DND-41 (cell line): Measurements from ENCODE around the gene U2AF1L4.

Experiments
- ATAC-seq: fragments of 200-7000 bp; cut with Tn5 transposase; 3 replicates; pipeline ENCODE4 v1.9.1; 2021; ENCODE audit warnings: low read depth; ENCODE audit not compliant: insufficient read depth
- DNase-seq: peaks from one replicate; pipeline ENCODE4 v3.0.0-alpha.2; 2020
- H2AFZ ChIP-seq: 2 replicates; pipeline ENCODE4 v1.6.0; 2012; ENCODE audit warnings: low read depth, low read length
- H3K27ac ChIP-seq: 2 replicates; pipeline ENCODE4 v1.5.1; 2012; ENCODE audit warnings: low read length, inconsistent platforms
- H3K27me3 ChIP-seq: fragments of 200-600 bp; sonication (generic); 2 replicates; pipeline ENCODE4 v1.6.0; 2012; ENCODE audit warnings: low read length, mild to moderate bottlenecking, inconsistent platforms; ENCODE audit not compliant: insufficient read depth, poor library complexity
- H3K36me3 ChIP-seq: 2 replicates; pipeline ENCODE4 v1.5.1; 2012; ENCODE audit warnings: low read length, inconsistent platforms; ENCODE audit not compliant: insufficient read depth
- H3K4me1 ChIP-seq: 2 replicates; pipeline ENCODE4 v1.5.1; 2012; ENCODE audit warnings: mild to moderate bottlenecking, low read length; ENCODE audit not compliant: insufficient read depth
- H3K4me2 ChIP-seq: 2 replicates; pipeline ENCODE4 v1.6.0; 2012; ENCODE audit warnings: mild to moderate bottlenecking, moderate library complexity, low read length, inconsistent platforms; ENCODE audit not compliant: insufficient read depth
- H3K4me3 ChIP-seq, 2 experiments: fragments of 200-600 bp in 1 of 2; shearing (Covaris generic) in 1 of 2; 2 replicates each; pipeline ENCODE4 v1.5.1; 2012 to 2016; ENCODE audit warnings: inconsistent platforms in 2 of 2, low read length in 2 of 2, mild to moderate bottlenecking in 2 of 2, low read depth in 1 of 2, moderate library complexity in 1 of 2
- H3K79me2 ChIP-seq: 2 replicates; pipeline ENCODE4 v1.6.0; 2012; ENCODE audit warnings: low read length, inconsistent platforms; ENCODE audit not compliant: insufficient read depth
- H3K9ac ChIP-seq: 2 replicates; pipeline ENCODE4 v1.6.0; 2012; ENCODE audit warnings: low read depth, mild to moderate bottlenecking, inconsistent platforms, low read length, moderate library complexity
- H3K9me3 ChIP-seq: 2 replicates; pipeline ENCODE4 v1.5.1; 2012; ENCODE audit warnings: low read length, moderate library complexity, mild to moderate bottlenecking, inconsistent platforms; ENCODE audit not compliant: insufficient read depth, severe bottlenecking
- H4K20me1 ChIP-seq: 2 replicates; pipeline ENCODE4 v1.6.0; 2012; ENCODE audit warnings: low read length; ENCODE audit not compliant: insufficient read depth
- EZH2 ChIP-seq: IDR thresholded peaks from 3 replicates; pipeline ENCODE4 v1.6.1; 2012; ENCODE audit warnings: borderline replicate concordance, low read depth, mild to moderate bottlenecking, moderate library complexity, low read length, inconsistent platforms; ENCODE audit not compliant: severe bottlenecking
- TF ChIP-seq, protein P1 (sequence below): IDR thresholded peaks from 2 replicates; pipeline ENCODE4 v1.5.1; 2012; ENCODE audit warnings: borderline replicate concordance, low read length, moderate library complexity, mild to moderate bottlenecking; ENCODE audit not compliant: poor library complexity, severe bottlenecking; ENCODE audit errors: extremely low read depth

Gene U2AF1L4

DNA sequence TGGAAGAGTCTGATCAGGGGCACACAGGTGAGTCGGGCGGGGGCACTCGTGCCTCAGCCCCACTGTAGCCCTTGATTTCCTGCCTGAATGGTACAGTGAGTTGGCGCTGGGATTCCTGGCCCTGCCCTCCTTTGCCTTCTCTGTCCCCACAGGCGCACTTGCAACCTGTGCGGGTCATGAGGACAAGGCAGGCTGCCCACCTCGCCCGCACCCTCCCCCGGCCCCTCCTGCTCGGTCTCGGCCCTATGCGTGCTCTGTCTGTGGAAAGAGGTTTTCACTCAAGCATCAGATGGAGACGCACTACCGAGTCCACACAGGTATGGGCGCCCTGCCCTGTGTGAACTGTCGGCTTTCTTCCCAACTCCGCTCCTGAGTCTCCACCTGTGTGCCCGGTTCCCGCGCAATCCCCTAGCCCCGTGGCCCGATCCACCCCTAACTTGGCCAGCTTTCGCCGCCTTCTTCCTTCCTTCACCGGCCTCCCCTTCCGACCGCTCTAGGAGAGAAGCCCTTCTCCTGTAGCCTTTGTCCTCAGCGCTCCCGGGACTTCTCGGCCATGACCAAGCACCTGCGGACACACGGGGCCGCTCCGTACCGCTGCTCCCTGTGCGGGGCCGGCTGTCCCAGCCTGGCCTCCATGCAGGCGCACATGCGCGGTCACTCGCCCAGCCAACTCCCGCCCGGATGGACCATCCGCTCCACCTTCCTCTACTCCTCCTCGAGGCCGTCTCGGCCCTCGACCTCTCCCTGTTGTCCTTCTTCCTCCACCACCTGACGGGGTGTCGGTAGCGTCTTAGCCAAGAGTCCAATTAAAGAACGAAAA lies 29.0 kb downstream of the U2AF1L4 start:
- Histone ChIP-seq H3K4me1 (peaks cover 38% of the 10 kb centered on the region), H3K27me3 (no peaks in the 10 kb centered on the region), H3K9me3 (no peaks in the 10 kb centered on the region), H3K4me3 (peak overlapping the region; percentile 59 to 94; a peak in 3 of 4 replicates), H4K20me1 (peaks cover 25% of the 10 kb centered on the region), H3K79me2 (peaks cover 43% of the 10 kb centered on the region), H3K9ac (peak overlapping the region; percentile 81), H2AFZ (peak overlapping the region; percentile 96), H3K4me2 (peak overlapping the region; percentile 96), H3K27ac (peak overlapping the region; percentile 80), H3K36me3 (peaks cover 22% of the 10 kb centered on the region)
- TF ChIP-seq, protein P1, sequence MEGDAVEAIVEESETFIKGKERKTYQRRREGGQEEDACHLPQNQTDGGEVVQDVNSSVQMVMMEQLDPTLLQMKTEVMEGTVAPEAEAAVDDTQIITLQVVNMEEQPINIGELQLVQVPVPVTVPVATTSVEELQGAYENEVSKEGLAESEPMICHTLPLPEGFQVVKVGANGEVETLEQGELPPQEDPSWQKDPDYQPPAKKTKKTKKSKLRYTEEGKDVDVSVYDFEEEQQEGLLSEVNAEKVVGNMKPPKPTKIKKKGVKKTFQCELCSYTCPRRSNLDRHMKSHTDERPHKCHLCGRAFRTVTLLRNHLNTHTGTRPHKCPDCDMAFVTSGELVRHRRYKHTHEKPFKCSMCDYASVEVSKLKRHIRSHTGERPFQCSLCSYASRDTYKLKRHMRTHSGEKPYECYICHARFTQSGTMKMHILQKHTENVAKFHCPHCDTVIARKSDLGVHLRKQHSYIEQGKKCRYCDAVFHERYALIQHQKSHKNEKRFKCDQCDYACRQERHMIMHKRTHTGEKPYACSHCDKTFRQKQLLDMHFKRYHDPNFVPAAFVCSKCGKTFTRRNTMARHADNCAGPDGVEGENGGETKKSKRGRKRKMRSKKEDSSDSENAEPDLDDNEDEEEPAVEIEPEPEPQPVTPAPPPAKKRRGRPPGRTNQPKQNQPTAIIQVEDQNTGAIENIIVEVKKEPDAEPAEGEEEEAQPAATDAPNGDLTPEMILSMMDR: no peak
- TF ChIP-seq EZH2: no peak
- DNase-seq: no peak
- ATAC-seq: no peak

GRCh38 chr19:35715355-35715809 lies 29.8 kb downstream of the U2AF1L4 start:
- H3K27ac ChIP-seq: no peak overlapping the region
- H3K4me1 ChIP-seq: peaks cover 35% of the 10 kb centered on the region
- TF ChIP-seq EZH2: no peak
- TF ChIP-seq, protein P1: no peak
- peaks cover 15% of the 10 kb centered on the region for H3K36me3 ChIP-seq
- no peaks in the 10 kb centered on the region for H3K9me3 ChIP-seq
- H3K4me3 ChIP-seq: no peak overlapping the region
- ATAC-seq: no peak
- H3K9ac ChIP-seq: no peak overlapping the region; the same call in 1 of the 2 replicates
- peak overlapping the region; percentile 96; the same call in 1 of the 2 replicates for H3K4me2 ChIP-seq
- H4K20me1 ChIP-seq: peaks cover 20% of the 10 kb centered on the region
- no peak for DNase-seq
- peaks cover 37% of the 10 kb centered on the region for H3K79me2 ChIP-seq
- H3K27me3 ChIP-seq: no peaks in the 10 kb centered on the region
- H2AFZ ChIP-seq: no peak overlapping the region

GRCh38 chr19:35714601-35715354 lies 30.4 kb downstream of the U2AF1L4 start:
- Histone ChIP-seq H3K4me1 (peaks cover 30% of the 10 kb centered on the region), H3K9me3 (no peaks in the 10 kb centered on the region), H4K20me1 (peaks cover 14% of the 10 kb centered on the region), H2AFZ (no peak overlapping the region), H3K36me3 (peaks cover 9% of the 10 kb centered on the region), H3K9ac (no peak overlapping the region), H3K27ac (no peak overlapping the region), H3K27me3 (no peaks in the 10 kb centered on the region), H3K4me3 (no peak overlapping the region), H3K4me2 (no peak overlapping the region), H3K79me2 (peaks cover 32% of the 10 kb centered on the region)
- DNase-seq (no peak), ATAC-seq (no peak)
- TF ChIP-seq EZH2: no peak
- TF ChIP-seq, protein P1: peak; percentile 43
